CD14-positive monocyte (primary cell): ENCODE results near the gene DOCK3. TPM values are rescaled to one million over a fixed set of nuclear protein-coding genes. Genes with fewer than 3 reads are reported as not detected.

ENCODE experiments used
- DNase-seq, 3 donors: peaks; one replicate each; pipeline ENCODE4 v3.0.0-alpha.2; 2011 to 2022
- H2AFZ ChIP-seq: 2 replicates; pipeline ENCODE4 v1.6.0; 2012; ENCODE audit warnings: mild to moderate bottlenecking, low read depth, low read length, inconsistent platforms; ENCODE audit not compliant: insufficient read depth, poor library complexity, severe bottlenecking
- H3K27ac ChIP-seq, 2 donors: 1 replicate in 1 of 2; 2 replicates in 1 of 2; pipeline ENCODE4 v1.5.1; 2012 to 2013; ENCODE audit warnings: low read length in 2 of 2, control low read depth in 1 of 2, inconsistent platforms in 1 of 2, low read depth in 1 of 2, mild to moderate bottlenecking in 1 of 2
- H3K27me3 ChIP-seq, 2 donors: one replicate each; pipeline versions ENCODE4 v1.6.0 to v1.6.1; 2011 to 2013; ENCODE audit warnings: low read length in 2 of 2; ENCODE audit not compliant: control insufficient read depth in 2 of 2, insufficient read depth in 2 of 2
- H3K36me3 ChIP-seq, 2 donors: replicated peaks in 1 of 2; 1 replicate in 1 of 2; 2 replicates in 1 of 2; pipeline versions ENCODE4 v1.5.1 to v1.6.1; 2012 to 2013; ENCODE audit warnings: low read length in 2 of 2, control low read depth in 1 of 2, inconsistent platforms in 1 of 2, mild to moderate bottlenecking in 1 of 2; ENCODE audit not compliant: insufficient read depth in 2 of 2, control insufficient read depth in 1 of 2
- H3K4me1 ChIP-seq, 2 donors: 1 replicate in 1 of 2; 2 replicates in 1 of 2; pipeline versions ENCODE4 v1.5.1 to v1.6.1; 2012 to 2013; ENCODE audit warnings: low read length in 2 of 2, control low read depth in 1 of 2, inconsistent platforms in 1 of 2, mild to moderate bottlenecking in 1 of 2, moderate library complexity in 1 of 2; ENCODE audit not compliant: insufficient read depth in 2 of 2, control insufficient read depth in 1 of 2
- H3K4me2 ChIP-seq: replicated peaks from 2 replicates; pipeline ENCODE3; 2012; ENCODE audit warnings: low read length, moderate library complexity, mild to moderate bottlenecking; ENCODE audit not compliant: poor library complexity, severe bottlenecking; ENCODE audit errors: extremely low read depth
- H3K4me3 ChIP-seq, 3 experiments: fragments of 200-600 bp in 1 of 3; sonication (generic) in 1 of 3; replicated peaks in 1 of 3; 1 replicate in 2 of 3; 2 replicates in 1 of 3; pipeline ENCODE4 v1.5.1; 2011 to 2013; ENCODE audit warnings: low read length in 3 of 3, mild to moderate bottlenecking in 3 of 3, control low read depth in 2 of 3, low read depth in 2 of 3, inconsistent platforms in 1 of 3, moderate library complexity in 1 of 3
- H3K79me2 ChIP-seq: 2 replicates; pipeline ENCODE4 v1.6.0; 2012; ENCODE audit warnings: mild to moderate bottlenecking, control low read depth, inconsistent platforms, low read length, moderate library complexity; ENCODE audit not compliant: insufficient read depth
- H3K9ac ChIP-seq: 2 replicates; pipeline ENCODE4 v1.6.0; 2017; ENCODE audit warnings: low read length, mild to moderate bottlenecking; ENCODE audit not compliant: insufficient read depth, poor library complexity, severe bottlenecking
- H3K9me3 ChIP-seq, 2 donors: replicated peaks in 1 of 2; 1 replicate in 1 of 2; 2 replicates in 1 of 2; pipeline versions ENCODE4 v1.5.1 to v1.6.1; 2012 to 2013; ENCODE audit warnings: low read length in 2 of 2, control low read depth in 1 of 2; ENCODE audit not compliant: control insufficient read depth in 1 of 2, insufficient read depth in 1 of 2
- H4K20me1 ChIP-seq: 2 replicates; pipeline ENCODE4 v1.6.0; 2012; ENCODE audit warnings: mild to moderate bottlenecking, low read length, control low read depth, moderate library complexity; ENCODE audit not compliant: insufficient read depth
- H3K27ac Mint-ChIP-seq, 7 donors: one replicate each; pipeline ENCODE4 v1.8.0; 2020; ENCODE audit warnings: mild to moderate bottlenecking in 7 of 7, mixed read lengths in 7 of 7, moderate library complexity in 6 of 7, inconsistent platforms in 2 of 7
- H3K27me3 Mint-ChIP-seq, 3 donors: one replicate each; pipeline ENCODE4 v1.8.0; 2021 to 2022; ENCODE audit warnings: low read depth in 3 of 3, mild to moderate bottlenecking in 3 of 3, mixed read lengths in 3 of 3, moderate library complexity in 3 of 3, inconsistent platforms in 1 of 3
- H3K36me3 Mint-ChIP-seq, 2 donors: one replicate each; pipeline ENCODE4 v1.8.0; 2020; ENCODE audit warnings: mixed read lengths in 2 of 2, inconsistent platforms in 1 of 2, mild to moderate bottlenecking in 1 of 2
- H3K4me1 Mint-ChIP-seq: one replicate; pipeline ENCODE4 v1.8.0; 2020; ENCODE audit warnings: mild to moderate bottlenecking, mixed read lengths
- H3K4me3 Mint-ChIP-seq, 2 donors: one replicate each; pipeline ENCODE4 v1.8.0; 2020; ENCODE audit warnings: mild to moderate bottlenecking in 2 of 2, mixed read lengths in 2 of 2, moderate library complexity in 1 of 2
- H3K9me3 Mint-ChIP-seq, 7 donors: one replicate each; pipeline ENCODE4 v1.8.0; 2020 to 2022; ENCODE audit warnings: mixed read lengths in 7 of 7, mild to moderate bottlenecking in 6 of 7, moderate library complexity in 6 of 7, inconsistent platforms in 2 of 7
- CTCF ChIP-seq: fragments of 200-600 bp; IDR thresholded peaks from one replicate; pipeline ENCODE4 v1.8.0; 2022; ENCODE audit warnings: antibody characterized with exemption, mild to moderate bottlenecking
- WGBS: methylation state at CpG from one replicate; pipeline ENCODE4 v1.1.5; 2013; ENCODE audit warnings: missing lambda C conversion rate; ENCODE audit not compliant: insufficient coverage; 5-methylcytosine and 5-hydroxymethylcytosine counted together
- intact Hi-C, 2 donors: fragments of 100-400 bp; cut with micrococcal nuclease; formaldehyde crosslinking; loops; one replicate each; pipeline versions ENCODE4 v1.15.0 to v1.15.1; 2023
- polyA plus RNA-seq, 3 donors: library from polyadenylated mRNA; depleted of rRNA in 1 of 3; unstranded in 2 of 3; stranded (reverse) in 1 of 3; fragments of 300-500 nt in 2 of 3; fragments of >200 nt in 1 of 3; fragmentation: Illumina TruSeq in 2 of 3; gene quantifications; 1 replicate in 2 of 3; 2 replicates in 1 of 3; pipeline ENCODE4 v1.2.3, GENCODE V29; 2012 to 2021

Gene DOCK3
- polyA plus RNA-seq, 3 donors, result 0.03 TPM; not detected in 1

- no peak overlapping the region for H3K4me2 ChIP-seq
- no peak overlapping the region for H2AFZ ChIP-seq
- peaks cover 46 to 57% of the 10 kb centered on the region in 2 donors for H3K36me3 ChIP-seq
- H3K27me3 ChIP-seq, result no peaks in the 10 kb centered on the region
- intact Hi-C loops, result loop anchor here in 1 of 2 donors (10.0 kb wide), 1 partner anchor 75 kb away; no protein-coding TSS in a partner anchor
- no peaks in the 10 kb centered on the region for H3K9me3 ChIP-seq
- no CpG with 5 or more reads among the region's 1 CpG for WGBS
- no peak overlapping the region for H3K27ac ChIP-seq
- H3K4me1 ChIP-seq, result peaks cover 4 to 10% of the 10 kb centered on the region in 2 donors
- peaks cover 0 to 1% (median 0%) of the 10 kb centered on the region in 3 donors for H3K27me3 Mint-ChIP-seq
- no peak overlapping the region for H3K27ac Mint-ChIP-seq
- no peak for TF ChIP-seq CTCF
- H3K4me3 ChIP-seq, result no peak overlapping the region
- H3K4me1 Mint-ChIP-seq, result peaks cover 17% of the 10 kb centered on the region
- H3K36me3 Mint-ChIP-seq, result peaks cover 55 to 56% of the 10 kb centered on the region in 2 donors
- H3K9me3 Mint-ChIP-seq, result no peaks in the 10 kb centered on the region
- no peak overlapping the region for H3K4me3 Mint-ChIP-seq
- H4K20me1 ChIP-seq, result peaks cover 100% of the 10 kb centered on the region
- H3K79me2 ChIP-seq, result no peaks in the 10 kb centered on the region
- no peak overlapping the region for H3K9ac ChIP-seq
- DNase-seq, result no peak
These were observed 24.7 kb upstream of the DOCK3 start for GRCh38 chr3:50650018-50650417.

GRCh38 chr3:50651445-50651844 is 23.3 kb upstream of the DOCK3 start:
- H3K27me3 ChIP-seq, result no peaks in the 10 kb centered on the region
- Mint-ChIP-seq H3K4me1 (peaks cover 22% of the 10 kb centered on the region), H3K4me3 (no peak overlapping the region), H3K9me3 (no peaks in the 10 kb centered on the region), H3K27ac (peak overlapping the region in 3 of 7 donors; percentile 32 to 61 (median 55)), H3K27me3 (peaks cover 0 to 10% (median 2%) of the 10 kb centered on the region in 3 donors), H3K36me3 (peaks cover 41 to 42% of the 10 kb centered on the region in 2 donors)
- H3K9me3 ChIP-seq, result no peaks in the 10 kb centered on the region
- no peak overlapping the region for H3K4me3 ChIP-seq
- H3K79me2 ChIP-seq, result no peaks in the 10 kb centered on the region
- intact Hi-C loops, result loop anchor here in 1 of 2 donors (10.0 kb wide), 1 partner anchor 77 kb away; no protein-coding TSS in a partner anchor
- WGBS, result 95% methylated on average over 8 of the region's 8 CpGs
- H2AFZ ChIP-seq, result no peak overlapping the region
- H3K36me3 ChIP-seq, result peaks cover 31 to 42% of the 10 kb centered on the region in 2 donors
- TF ChIP-seq CTCF, result no peak
- peaks cover 8 to 15% of the 10 kb centered on the region in 2 donors for H3K4me1 ChIP-seq
- peaks cover 92% of the 10 kb centered on the region for H4K20me1 ChIP-seq
- no peak overlapping the region for H3K9ac ChIP-seq
- H3K27ac ChIP-seq, result no peak overlapping the region
- no peak overlapping the region for H3K4me2 ChIP-seq
- DNase-seq, result no peak
